GM12891 (cell line): ENCODE measurements around the gene KRTAP1-5.

Experiments used
- POLR2A ChIP-seq: IDR thresholded peaks from 2 replicates; pipeline ENCODE4 v1.6.1; 2011; ENCODE audit warnings: low read depth, low read length, control low read depth
- POLR2AphosphoS5 ChIP-seq: IDR thresholded peaks from 2 replicates; pipeline ENCODE4 v1.6.1; 2011; ENCODE audit warnings: low read depth, low read length, control low read depth
- SPI1 ChIP-seq: IDR thresholded peaks from 2 replicates; pipeline ENCODE4 v1.6.1; 2011; ENCODE audit warnings: low read depth, low read length, control low read depth
- TAF1 ChIP-seq: IDR thresholded peaks from 2 replicates; pipeline ENCODE4 v1.6.1; 2011; ENCODE audit warnings: low read depth, low read length, control low read depth

DNA sequence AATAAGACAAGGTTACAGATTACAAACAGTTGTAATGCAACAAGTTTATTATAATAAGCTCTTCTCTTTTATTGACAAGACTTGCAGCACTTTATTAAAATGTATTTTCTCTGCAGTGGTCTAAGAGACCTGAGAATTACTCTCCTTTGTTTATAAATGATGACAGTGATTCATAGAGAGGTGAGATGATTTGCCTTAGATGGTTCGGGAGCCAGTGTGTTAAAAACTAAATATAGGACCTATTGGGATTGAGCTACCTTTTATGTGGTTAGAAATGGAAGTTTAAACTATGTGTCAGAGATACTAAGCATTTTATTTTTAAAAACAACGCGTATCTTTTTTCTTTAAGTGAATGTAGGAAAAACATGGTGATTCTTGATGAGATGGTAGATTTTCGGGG is 30.2 kb downstream of the KRTAP1-5 start:
- TF ChIP-seq POLR2AphosphoS5 (no peak), POLR2A (no peak), SPI1 (no peak), TAF1 (no peak)
